Karpas-422 (cell line): ENCODE measurements around the gene RCOR3. TPM values are rescaled to one million over a fixed set of nuclear protein-coding genes. Genes with fewer than 3 reads are reported as not detected.
"Not testable (repeated sequence)": the region's sequence is repeated elsewhere in the genome, so short reads cannot be mapped to it uniquely, and the experiment has no call there.

ENCODE experiments used
- DNase-seq: peaks from one replicate; pipeline ENCODE4 v3.0.0-alpha.2; 2015
- H2AFZ ChIP-seq: fragments of 200-600 bp; sonication (generic); 2 replicates; pipeline ENCODE4 v1.6.1; 2014; ENCODE audit warnings: antibody characterized with exemption, low read length, mixed read lengths
- H3K27ac ChIP-seq: fragments of 200-600 bp; sonication (generic); 2 replicates; pipeline ENCODE4 v1.5.1; 2014; ENCODE audit warnings: mild to moderate bottlenecking, low read length, moderate library complexity
- H3K27me3 ChIP-seq: fragments of 200-600 bp; sonication (generic); 2 replicates; pipeline ENCODE4 v1.6.1; 2014; ENCODE audit warnings: low read length, mixed read lengths
- H3K36me3 ChIP-seq: fragments of 200-600 bp; sonication (generic); 2 replicates; pipeline ENCODE4 v1.6.1; 2014; ENCODE audit warnings: low read length, mixed read lengths; ENCODE audit not compliant: insufficient read depth
- H3K4me1 ChIP-seq: fragments of 200-600 bp; sonication (generic); 2 replicates; pipeline ENCODE4 v1.6.1; 2014; ENCODE audit warnings: mild to moderate bottlenecking, low read length, mixed read lengths
- H3K4me2 ChIP-seq: fragments of 200-600 bp; sonication (generic); 2 replicates; pipeline ENCODE4 v1.6.1; 2014; ENCODE audit warnings: low read length, low read depth, mild to moderate bottlenecking; ENCODE audit not compliant: poor library complexity, severe bottlenecking
- H3K4me3 ChIP-seq: fragments of 200-600 bp; sonication (generic); 2 replicates; pipeline ENCODE4 v1.5.1; 2014; ENCODE audit warnings: mild to moderate bottlenecking, antibody characterized with exemption, low read length, mixed read lengths
- H3K79me2 ChIP-seq: fragments of 200-600 bp; sonication (generic); 2 replicates; pipeline ENCODE4 v1.6.1; 2014; ENCODE audit warnings: mild to moderate bottlenecking, low read length, mixed read lengths
- H3K9ac ChIP-seq: fragments of 200-600 bp; sonication (generic); 2 replicates; pipeline ENCODE4 v1.6.0; 2014; ENCODE audit warnings: low read length
- H3K9me2 ChIP-seq: fragments of 200-600 bp; sonication (generic), shearing (Covaris generic); replicated peaks from 2 replicates; pipeline ENCODE4 v1.6.0; 2014; ENCODE audit warnings: mild to moderate bottlenecking, low read length, moderate library complexity; ENCODE audit not compliant: insufficient read depth
- H3K9me3 ChIP-seq: fragments of 300-700, 200-600 bp; sonication (generic); 2 replicates; pipeline ENCODE4 v1.6.1; 2014; ENCODE audit warnings: low read length, mixed read lengths
- H4K20me1 ChIP-seq: fragments of 200-600 bp; sonication (generic); 2 replicates; pipeline ENCODE4 v1.6.1; 2014; ENCODE audit warnings: mild to moderate bottlenecking, antibody characterized with exemption, low read length, low read depth; ENCODE audit not compliant: insufficient read depth
- total RNA-seq: library from RNA; depleted of rRNA; stranded (reverse); fragments of >200 nt; shearing (Covaris generic); gene quantifications from 2 replicates; pipeline ENCODE4 v1.2.3, GENCODE V29; 2014; ENCODE audit warnings: low replicate concordance; rRNA removed

The RCOR3 gene
- total RNA-seq: 43.0 TPM in 2 replicates

DNA sequence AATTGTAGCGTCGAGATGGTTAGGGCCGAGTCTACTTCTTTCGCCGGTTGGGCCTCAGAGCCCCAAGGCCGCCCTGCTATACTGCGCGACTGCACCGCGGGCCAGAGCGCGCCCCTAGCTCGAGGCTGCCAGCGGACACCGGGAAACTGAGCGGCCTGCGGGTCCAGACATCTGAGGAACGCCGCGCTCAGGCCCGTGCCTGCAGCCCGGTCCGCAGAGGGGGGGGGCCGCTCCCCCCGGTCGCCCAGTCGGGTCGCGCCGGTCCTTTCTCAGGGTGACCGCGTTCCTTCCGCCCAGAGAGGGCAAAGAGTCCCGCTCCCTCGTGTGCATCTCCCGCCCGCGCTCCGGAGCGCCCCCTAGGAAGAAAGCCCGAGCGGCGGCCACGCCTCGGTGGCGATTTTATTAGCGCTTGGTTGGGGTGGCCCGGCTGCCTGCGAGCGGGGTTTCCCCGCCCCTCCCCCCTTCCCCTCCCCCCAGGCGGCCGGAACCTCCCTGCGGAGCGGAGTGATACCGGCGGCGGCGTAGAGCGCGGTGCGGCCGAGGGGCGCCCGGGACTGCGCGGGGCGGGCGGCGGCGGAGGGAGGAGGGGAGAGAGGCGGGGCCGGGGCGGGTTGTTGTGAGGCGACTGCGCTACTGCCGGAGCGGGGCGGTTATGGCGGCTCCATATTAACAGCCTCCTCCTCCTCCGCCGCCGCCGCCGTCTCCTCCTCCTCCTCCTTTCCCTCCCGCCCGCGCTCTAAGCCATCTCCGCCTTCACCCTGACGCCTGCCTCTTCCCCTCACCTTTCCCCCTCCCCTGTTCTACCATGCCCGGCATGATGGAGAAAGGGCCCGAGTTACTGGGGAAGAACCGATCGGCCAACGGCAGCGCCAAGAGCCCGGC is at the start of gene RCOR3:
Gene RCOR3 (plus strand): TSS at position 611 of the 882 bp plus-strand sequence. CDS start 195 bp downstream, at position 806.
- Histone ChIP-seq H3K27me3 (no peaks in the 10 kb centered on the region), H3K9me3 (no peaks in the 10 kb centered on the region), H3K36me3 (peaks cover 15% of the 10 kb centered on the region; the same call in 1 of the 2 replicates), H3K27ac (peak within 1 kb of the TSS; percentile 94), H2AFZ (peak within 1 kb of the TSS; percentile 89), H4K20me1 (no peaks in the 10 kb centered on the region), H3K4me3 (peak within 1 kb of the TSS; percentile 90), H3K9me2 (no peaks in the 10 kb centered on the region), H3K9ac (peak within 1 kb of the TSS; percentile 100), H3K4me1 (peaks cover 14% of the 10 kb centered on the region), H3K4me2 (peak within 1 kb of the TSS; percentile 99), H3K79me2 (peaks cover 44% of the 10 kb centered on the region)
- peak; percentile 97 for DNase-seq

DNA sequence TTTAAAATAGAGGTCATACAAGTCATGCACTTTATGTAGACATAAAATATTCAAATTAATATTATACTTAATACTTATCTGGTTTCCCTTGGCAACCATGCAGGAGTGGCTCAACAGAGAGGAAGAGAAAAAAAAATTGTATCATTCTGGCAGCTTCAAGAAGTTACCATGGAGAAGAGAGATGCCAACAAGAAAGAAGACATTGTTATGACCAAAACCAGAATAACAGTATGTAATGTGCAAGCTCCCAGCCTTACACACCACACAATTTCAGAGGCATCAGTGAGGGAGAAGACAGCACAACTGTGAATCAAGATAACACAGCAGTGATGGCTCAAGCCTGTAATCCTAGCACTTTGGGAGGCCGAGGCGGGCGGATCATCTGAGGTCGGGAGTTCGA is 49.1 kb upstream of the RCOR3 start:
- Histone ChIP-seq H3K27ac (no peak overlapping the region), H3K27me3 (no peaks in the 10 kb centered on the region), H2AFZ (no peak overlapping the region), H3K4me1 (no peaks in the 10 kb centered on the region), H3K9me3 (no peaks in the 10 kb centered on the region), H3K79me2 (no peaks in the 10 kb centered on the region), H3K4me2 (no peak overlapping the region), H4K20me1 (no peaks in the 10 kb centered on the region), H3K9me2 (no peaks in the 10 kb centered on the region), H3K9ac (no peak overlapping the region), H3K4me3 (no peak overlapping the region), H3K36me3 (no peaks in the 10 kb centered on the region)
- DNase-seq: no peak

GRCh38 chr1:211210965-211211364 is 48.2 kb upstream of the RCOR3 start:
- H3K9me3 ChIP-seq: no peaks in the 10 kb centered on the region
- H3K9ac ChIP-seq: no peak overlapping the region
- H3K79me2 ChIP-seq: no peaks in the 10 kb centered on the region
- H3K4me3 ChIP-seq: no peak overlapping the region
- H3K27ac ChIP-seq: no peak overlapping the region
- no peak overlapping the region for H3K4me2 ChIP-seq
- no peak for DNase-seq
- no peaks in the 10 kb centered on the region for H3K9me2 ChIP-seq
- H2AFZ ChIP-seq: no peak overlapping the region
- no peaks in the 10 kb centered on the region for H3K27me3 ChIP-seq
- H4K20me1 ChIP-seq: no peaks in the 10 kb centered on the region
- H3K36me3 ChIP-seq: no peaks in the 10 kb centered on the region
- H3K4me1 ChIP-seq: no peaks in the 10 kb centered on the region

- no peak for DNase-seq
- Histone ChIP-seq H3K4me3 (no peak overlapping the region), H3K9ac (no peak overlapping the region), H3K4me1 (no peaks in the 10 kb centered on the region), H3K9me3 (no peaks in the 10 kb centered on the region), H3K36me3 (no peaks in the 10 kb centered on the region), H3K27me3 (no peaks in the 10 kb centered on the region), H3K27ac (no peak overlapping the region), H3K79me2 (no peaks in the 10 kb centered on the region), H3K9me2 (no peaks in the 10 kb centered on the region), H3K4me2 (no peak overlapping the region), H2AFZ (no peak overlapping the region), H4K20me1 (no peaks in the 10 kb centered on the region)
Measured at GRCh38 chr1:211213702-211214101, 45.5 kb upstream of the RCOR3 start.

- Histone ChIP-seq H3K9me2 (no peaks in the 10 kb centered on the region), H3K4me1 (no peaks in the 10 kb centered on the region), H3K4me2 (no peak overlapping the region), H3K79me2 (no peaks in the 10 kb centered on the region), H3K36me3 (no peaks in the 10 kb centered on the region), H3K9ac (no peak overlapping the region), H3K27me3 (no peaks in the 10 kb centered on the region), H3K27ac (no peak overlapping the region), H2AFZ (no peak overlapping the region), H4K20me1 (no peaks in the 10 kb centered on the region), H3K4me3 (no peak overlapping the region), H3K9me3 (no peaks in the 10 kb centered on the region)
- DNase-seq: no peak
Measured at GRCh38 chr1:211215577-211215976, 43.6 kb upstream of the RCOR3 start.

DNA sequence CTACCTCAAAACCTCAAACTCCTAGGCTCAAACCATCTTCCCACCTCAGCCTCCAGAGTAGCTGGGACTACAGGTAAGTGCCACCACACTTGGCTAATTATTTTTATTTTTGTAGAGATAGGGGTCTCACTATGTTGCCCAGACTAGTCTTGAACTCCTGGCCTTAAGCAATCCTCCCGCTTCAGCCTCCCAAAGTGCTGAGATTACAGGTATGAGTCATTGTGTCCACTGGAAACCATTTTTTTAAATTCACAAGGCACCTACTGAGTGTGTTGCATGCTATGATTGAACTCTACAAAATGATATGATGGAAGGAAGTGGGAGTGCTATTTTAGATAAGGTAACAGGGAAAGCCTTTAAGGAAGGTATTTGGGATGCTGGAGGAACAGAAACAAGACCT is 41.8 kb upstream of the RCOR3 start:
- H2AFZ ChIP-seq: no peak overlapping the region
- no peaks in the 10 kb centered on the region for H4K20me1 ChIP-seq
- H3K27me3 ChIP-seq: no peaks in the 10 kb centered on the region
- no peaks in the 10 kb centered on the region for H3K79me2 ChIP-seq
- no peak overlapping the region for H3K27ac ChIP-seq
- H3K4me2 ChIP-seq: no peak overlapping the region
- H3K4me3 ChIP-seq: no peak overlapping the region
- no peak for DNase-seq
- H3K4me1 ChIP-seq: no peaks in the 10 kb centered on the region
- no peaks in the 10 kb centered on the region for H3K36me3 ChIP-seq
- no peaks in the 10 kb centered on the region for H3K9me3 ChIP-seq
- H3K9me2 ChIP-seq: no peaks in the 10 kb centered on the region
- H3K9ac ChIP-seq: no peak overlapping the region

GRCh38 chr1:211222469-211223234 is 36.5 kb upstream of the RCOR3 start:
- H3K79me2 ChIP-seq, H3K4me2 ChIP-seq, H3K27ac ChIP-seq, DNase-seq, H3K36me3 ChIP-seq, H3K4me1 ChIP-seq, H4K20me1 ChIP-seq, H3K9ac ChIP-seq, H3K27me3 ChIP-seq, H3K4me3 ChIP-seq, H3K9me2 ChIP-seq, H2AFZ ChIP-seq, H3K9me3 ChIP-seq: not testable (repeated sequence)

GRCh38 chr1:211228573-211229364 is 30.4 kb upstream of the RCOR3 start:
- H3K4me2 ChIP-seq, H3K79me2 ChIP-seq, DNase-seq, H3K9me2 ChIP-seq, H2AFZ ChIP-seq, H3K9ac ChIP-seq, H3K27ac ChIP-seq, H3K36me3 ChIP-seq, H3K4me3 ChIP-seq, H4K20me1 ChIP-seq, H3K4me1 ChIP-seq, H3K27me3 ChIP-seq, H3K9me3 ChIP-seq: not testable (repeated sequence)
